HL-60 (cell line): ENCODE data around the gene OR52W1.

Experiments
- DNase-seq, 2 experiments: peaks; one replicate each; pipeline ENCODE4 v3.0.0-alpha.2; 2010 to 2020; ENCODE audit warnings: low read depth in 1 of 2, low spot score in 1 of 2
- H3K27ac ChIP-seq: fragments of 250-450 bp; sonication (Bioruptor Pico); replicated peaks from 2 replicates; pipeline ENCODE4 v1.5.1; 2020; ENCODE audit warnings: mild to moderate bottlenecking, moderate library complexity
- H3K27me3 ChIP-seq: fragments of 250-450 bp; sonication (Bioruptor Pico); 2 replicates; pipeline ENCODE4 v1.5.1; 2021; ENCODE audit warnings: mild to moderate bottlenecking, moderate library complexity; ENCODE audit not compliant: insufficient read depth, poor library complexity, severe bottlenecking
- H3K4me3 ChIP-seq: replicated peaks from 2 replicates; pipeline ENCODE4 v1.5.1; 2011; ENCODE audit warnings: mild to moderate bottlenecking, control low read depth, low read length; ENCODE audit not compliant: insufficient read depth
- GABPA ChIP-seq: IDR thresholded peaks from 2 replicates; pipeline ENCODE4 v1.6.1; 2012; ENCODE audit warnings: low read depth
- POLR2AphosphoS5 ChIP-seq: IDR thresholded peaks from 2 replicates; pipeline ENCODE4 v1.6.1; 2012; ENCODE audit warnings: low read depth
- SPI1 ChIP-seq: IDR thresholded peaks from 2 replicates; pipeline ENCODE4 v1.6.1; 2012; ENCODE audit warnings: low read depth, mild to moderate bottlenecking, borderline replicate concordance
- TF ChIP-seq, protein P1 (sequence below): IDR thresholded peaks from 2 replicates; pipeline ENCODE4 v1.6.1; 2012; ENCODE audit warnings: low read depth; ENCODE audit not compliant: insufficient replicate concordance
- TF ChIP-seq, protein P2 (sequence below): IDR thresholded peaks from one replicate; pipeline ENCODE4 v1.5.1; 2011; ENCODE audit warnings: low read length, control low read depth, inconsistent platforms; ENCODE audit not compliant: insufficient read depth

The OR52W1 gene

DNA sequence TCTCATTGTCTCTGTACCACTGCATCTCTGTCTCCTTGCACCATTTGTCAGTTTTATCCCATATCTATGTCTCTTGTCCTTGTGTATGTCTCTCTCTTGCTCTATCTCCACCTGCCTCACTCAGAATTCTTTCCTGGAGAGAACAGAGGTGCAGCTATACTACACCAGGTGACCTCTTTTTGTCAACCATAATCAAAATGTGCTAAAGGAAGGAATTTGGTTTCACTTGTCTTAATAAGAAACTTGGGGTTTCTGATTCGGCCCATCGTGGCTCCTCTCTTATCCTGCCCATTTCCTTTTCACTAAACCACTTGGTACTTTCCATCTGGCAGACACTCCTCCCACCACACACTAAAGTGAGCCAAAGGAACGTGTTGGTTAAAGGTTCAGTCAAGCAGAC is 4.3 kb downstream of the OR52W1 start:
- H3K27me3 ChIP-seq, result no peaks in the 10 kb centered on the region
- no peak for DNase-seq
- peak overlapping the region; percentile 92 for H3K27ac ChIP-seq
- H3K4me3 ChIP-seq, result no peak overlapping the region
- TF ChIP-seq SPI1 (no peak), POLR2AphosphoS5 (no peak), GABPA (no peak)
- TF ChIP-seq, protein P1, sequence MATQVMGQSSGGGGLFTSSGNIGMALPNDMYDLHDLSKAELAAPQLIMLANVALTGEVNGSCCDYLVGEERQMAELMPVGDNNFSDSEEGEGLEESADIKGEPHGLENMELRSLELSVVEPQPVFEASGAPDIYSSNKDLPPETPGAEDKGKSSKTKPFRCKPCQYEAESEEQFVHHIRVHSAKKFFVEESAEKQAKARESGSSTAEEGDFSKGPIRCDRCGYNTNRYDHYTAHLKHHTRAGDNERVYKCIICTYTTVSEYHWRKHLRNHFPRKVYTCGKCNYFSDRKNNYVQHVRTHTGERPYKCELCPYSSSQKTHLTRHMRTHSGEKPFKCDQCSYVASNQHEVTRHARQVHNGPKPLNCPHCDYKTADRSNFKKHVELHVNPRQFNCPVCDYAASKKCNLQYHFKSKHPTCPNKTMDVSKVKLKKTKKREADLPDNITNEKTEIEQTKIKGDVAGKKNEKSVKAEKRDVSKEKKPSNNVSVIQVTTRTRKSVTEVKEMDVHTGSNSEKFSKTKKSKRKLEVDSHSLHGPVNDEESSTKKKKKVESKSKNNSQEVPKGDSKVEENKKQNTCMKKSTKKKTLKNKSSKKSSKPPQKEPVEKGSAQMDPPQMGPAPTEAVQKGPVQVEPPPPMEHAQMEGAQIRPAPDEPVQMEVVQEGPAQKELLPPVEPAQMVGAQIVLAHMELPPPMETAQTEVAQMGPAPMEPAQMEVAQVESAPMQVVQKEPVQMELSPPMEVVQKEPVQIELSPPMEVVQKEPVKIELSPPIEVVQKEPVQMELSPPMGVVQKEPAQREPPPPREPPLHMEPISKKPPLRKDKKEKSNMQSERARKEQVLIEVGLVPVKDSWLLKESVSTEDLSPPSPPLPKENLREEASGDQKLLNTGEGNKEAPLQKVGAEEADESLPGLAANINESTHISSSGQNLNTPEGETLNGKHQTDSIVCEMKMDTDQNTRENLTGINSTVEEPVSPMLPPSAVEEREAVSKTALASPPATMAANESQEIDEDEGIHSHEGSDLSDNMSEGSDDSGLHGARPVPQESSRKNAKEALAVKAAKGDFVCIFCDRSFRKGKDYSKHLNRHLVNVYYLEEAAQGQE, result no peak
- TF ChIP-seq, protein P2, sequence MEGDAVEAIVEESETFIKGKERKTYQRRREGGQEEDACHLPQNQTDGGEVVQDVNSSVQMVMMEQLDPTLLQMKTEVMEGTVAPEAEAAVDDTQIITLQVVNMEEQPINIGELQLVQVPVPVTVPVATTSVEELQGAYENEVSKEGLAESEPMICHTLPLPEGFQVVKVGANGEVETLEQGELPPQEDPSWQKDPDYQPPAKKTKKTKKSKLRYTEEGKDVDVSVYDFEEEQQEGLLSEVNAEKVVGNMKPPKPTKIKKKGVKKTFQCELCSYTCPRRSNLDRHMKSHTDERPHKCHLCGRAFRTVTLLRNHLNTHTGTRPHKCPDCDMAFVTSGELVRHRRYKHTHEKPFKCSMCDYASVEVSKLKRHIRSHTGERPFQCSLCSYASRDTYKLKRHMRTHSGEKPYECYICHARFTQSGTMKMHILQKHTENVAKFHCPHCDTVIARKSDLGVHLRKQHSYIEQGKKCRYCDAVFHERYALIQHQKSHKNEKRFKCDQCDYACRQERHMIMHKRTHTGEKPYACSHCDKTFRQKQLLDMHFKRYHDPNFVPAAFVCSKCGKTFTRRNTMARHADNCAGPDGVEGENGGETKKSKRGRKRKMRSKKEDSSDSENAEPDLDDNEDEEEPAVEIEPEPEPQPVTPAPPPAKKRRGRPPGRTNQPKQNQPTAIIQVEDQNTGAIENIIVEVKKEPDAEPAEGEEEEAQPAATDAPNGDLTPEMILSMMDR, result no peak

DNA sequence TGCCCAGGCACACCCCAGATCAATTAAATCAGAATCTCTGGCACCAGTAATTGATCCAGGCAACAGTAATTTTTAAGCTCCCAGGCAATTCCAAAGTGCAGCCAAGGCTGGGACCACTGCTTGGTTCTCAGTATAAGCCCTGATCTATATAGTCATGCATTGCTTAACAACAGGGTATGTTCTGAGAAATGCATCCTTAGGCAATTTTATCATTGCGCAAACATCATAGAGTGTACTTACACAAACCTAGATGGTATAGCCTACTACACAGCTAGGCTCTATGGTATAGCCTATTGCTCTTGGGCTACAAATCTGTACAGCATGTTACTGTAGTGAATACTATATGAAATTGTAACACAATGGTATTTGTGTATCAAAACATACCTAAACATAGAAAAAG is 5.7 kb downstream of the OR52W1 start:
- peak; percentile 87 to 94 for DNase-seq
- Histone ChIP-seq H3K27ac (peak overlapping the region; percentile 92), H3K27me3 (no peaks in the 10 kb centered on the region), H3K4me3 (no peak overlapping the region)
- TF ChIP-seq GABPA, result no peak
- TF ChIP-seq, protein P1, result no peak
- no peak for TF ChIP-seq POLR2AphosphoS5
- TF ChIP-seq SPI1, result no peak
- TF ChIP-seq, protein P2, result no peak

DNA sequence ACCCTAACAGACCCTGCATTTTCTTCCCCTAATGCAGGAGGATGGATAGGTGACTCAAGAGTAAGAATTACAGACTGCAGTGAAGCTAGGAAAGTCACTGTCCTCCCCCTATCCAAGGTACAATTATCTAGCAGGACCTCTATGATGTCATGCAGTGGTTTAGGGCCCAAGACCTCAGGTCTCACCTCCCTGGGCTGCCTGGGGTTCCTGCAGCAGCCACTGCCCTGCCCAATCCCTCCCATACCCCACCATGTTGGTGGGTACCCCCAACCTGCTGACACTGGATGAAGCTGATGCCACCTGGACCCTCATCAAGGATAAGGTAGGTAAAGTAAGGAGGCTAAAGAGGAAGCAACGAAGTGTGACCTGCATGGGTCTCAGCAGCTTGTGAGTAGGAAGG is 6.3 kb downstream of the OR52W1 start, which contains the start of gene C11orf42:
TSS of gene C11orf42 (plus strand) at position 192 of the 400 bp plus-strand sequence. CDS start at position 251, 59 bp downstream.
- no peak for TF ChIP-seq GABPA
- TF ChIP-seq POLR2AphosphoS5, result no peak
- TF ChIP-seq, protein P1, result no peak
- no peak for TF ChIP-seq SPI1
- TF ChIP-seq, protein P2, result no peak
- DNase-seq, result no peak
- no peak within 1 kb of the TSS for H3K4me3 ChIP-seq
- no peaks in the 10 kb centered on the region for H3K27me3 ChIP-seq
- peak within 1 kb of the TSS; percentile 92 for H3K27ac ChIP-seq
